CD4-positive, alpha-beta T cell (primary cell): ENCODE results near the gene SLC2A1. TPM values are rescaled to one million over a fixed set of nuclear protein-coding genes. Genes with fewer than 3 reads are reported as not detected.

Experiments
- ATAC-seq: fragments of 200-7000 bp; cut with Tn5 transposase; one replicate; pipeline ENCODE4 v1.10.0; 2022; ENCODE audit warnings: mild to moderate bottlenecking; ENCODE audit not compliant: poor library complexity
- CTCF ChIA-PET: fragments of 350-600 bp; sonication (Branson Sonifier 250); formaldehyde crosslinking; loops from one replicate; lab custom pipeline; 2021; ENCODE audit warnings: antibody characterized with exemption, inconsistent platforms; lab: Charles Lee
- POLR2A ChIA-PET: fragments of 350-600 bp; sonication (Branson Sonifier 250); formaldehyde crosslinking; loops from one replicate; lab custom pipeline; 2021; ENCODE audit warnings: antibody characterized with exemption, inconsistent platforms; lab: Charles Lee
- DNase-seq, 14 experiments: peaks; one replicate each; pipeline ENCODE4 v3.0.0-alpha.2; 2013 to 2020; ENCODE audit warnings: mixed read lengths in 2 of 14
- H3K27ac ChIP-seq, 2 donors: one replicate each; pipeline versions ENCODE4 v1.5.1 to v1.7.0; 2013; ENCODE audit warnings: low read length in 2 of 2, low read depth in 1 of 2, mild to moderate bottlenecking in 1 of 2
- H3K27me3 ChIP-seq, 2 experiments: 1 replicate in 1 of 2; 2 replicates in 1 of 2; pipeline versions ENCODE4 v1.6.1 to v1.7.0; 2013; ENCODE audit warnings: low read length in 2 of 2, control low read depth in 1 of 2, mild to moderate bottlenecking in 1 of 2, moderate library complexity in 1 of 2; ENCODE audit not compliant: insufficient read depth in 2 of 2, control insufficient read depth in 1 of 2
- H3K36me3 ChIP-seq: one replicate; pipeline ENCODE4 v1.6.1; 2013; ENCODE audit warnings: low read length, control low read depth; ENCODE audit not compliant: insufficient read depth
- H3K4me1 ChIP-seq: one replicate; pipeline ENCODE4 v1.6.1; 2013; ENCODE audit warnings: low read length, control low read depth; ENCODE audit not compliant: insufficient read depth
- H3K4me3 ChIP-seq: one replicate; pipeline ENCODE4 v1.5.1; 2013; ENCODE audit warnings: mild to moderate bottlenecking, low read length, moderate library complexity
- H3K9me3 ChIP-seq, 2 experiments: 1 replicate in 1 of 2; 2 replicates in 1 of 2; pipeline versions ENCODE4 v1.6.1 to v1.7.0; 2013; ENCODE audit warnings: low read length in 2 of 2, mild to moderate bottlenecking in 2 of 2, control low read depth in 1 of 2, moderate library complexity in 1 of 2; ENCODE audit not compliant: control insufficient read depth in 1 of 2, insufficient read depth in 1 of 2
- H3K27ac Mint-ChIP-seq: one replicate; pipeline ENCODE4 v1.8.0; 2020; ENCODE audit warnings: mixed read lengths
- H3K27me3 Mint-ChIP-seq: one replicate; pipeline ENCODE4 v1.8.0; 2021; ENCODE audit warnings: mixed read lengths
- H3K36me3 Mint-ChIP-seq: one replicate; pipeline ENCODE4 v1.8.0; 2021; ENCODE audit warnings: low read depth, mixed read lengths
- H3K4me1 Mint-ChIP-seq: one replicate; pipeline ENCODE4 v1.8.0; 2021; ENCODE audit warnings: low read depth, mixed read lengths
- H3K4me3 Mint-ChIP-seq: one replicate; pipeline ENCODE4 v1.8.0; 2020; ENCODE audit warnings: mild to moderate bottlenecking, mixed read lengths
- H3K9me3 Mint-ChIP-seq: one replicate; pipeline ENCODE4 v1.8.0; 2020; ENCODE audit warnings: mixed read lengths
- CTCF ChIP-seq: fragments of 200-600 bp; IDR thresholded peaks from one replicate; pipeline ENCODE4 v1.8.0; 2022; ENCODE audit warnings: antibody characterized with exemption, mild to moderate bottlenecking
- intact Hi-C, 2 experiments: fragments of 100-400 bp; cut with DNase I in 1 of 2; cut with micrococcal nuclease in 1 of 2; formaldehyde crosslinking; loops; one replicate each; pipeline versions ENCODE4 v1.15.1 to v1.9.0; 2023 to 2025; cut with DNase I, micrococcal nuclease
- total RNA-seq, 174 experiments: library from RNA in 2 of 174; stranded (reverse) in 2 of 174; gene quantifications; one replicate each; pipeline ENCODE4 v1.2.3 and lab custom pipeline; 2021 to 2026

The SLC2A1 gene
- total RNA-seq, 2 experiments from 2014 or later: 78.6 to 80.9 TPM

DNA sequence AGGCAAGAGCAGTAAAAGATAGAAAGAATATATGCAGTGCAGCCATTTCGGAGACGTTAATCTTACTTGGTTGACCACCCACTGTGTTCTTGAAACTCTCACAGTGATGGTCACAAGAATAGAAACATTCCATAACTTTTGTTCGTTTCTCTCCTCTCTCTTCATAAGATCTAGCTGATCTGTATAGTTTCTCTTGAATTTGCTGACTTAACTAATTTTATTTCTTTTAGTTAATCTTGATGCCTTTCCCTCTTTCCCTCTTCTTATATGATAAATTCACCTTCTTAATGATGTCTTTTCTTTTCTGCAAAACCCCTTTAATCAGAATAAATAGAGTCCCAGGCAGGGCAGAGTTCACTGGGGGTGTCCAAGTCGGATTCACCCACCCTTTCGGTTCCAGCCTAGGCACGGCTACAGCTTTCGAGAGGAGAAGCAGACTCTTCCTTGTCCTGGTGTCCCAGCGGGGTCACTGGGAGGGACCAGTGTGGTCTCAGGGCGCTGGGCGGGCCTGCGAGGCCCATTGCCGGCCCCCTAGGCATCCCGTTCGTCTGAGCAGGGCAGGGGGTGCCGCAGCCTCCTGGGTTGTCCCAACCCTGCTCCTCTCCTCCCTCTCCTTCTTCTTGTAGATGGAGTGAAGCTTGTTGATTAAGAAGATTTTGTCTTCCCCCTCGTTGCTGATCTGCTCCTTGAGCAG lies 72.5 kb downstream of the SLC2A1 start:
- no peak for TF ChIP-seq CTCF
- ATAC-seq (no peak), DNase-seq (no peak)
- H3K4me1 Mint-ChIP-seq: no peaks in the 10 kb centered on the region
- CTCF ChIA-PET: no interaction called here
- no peak overlapping the region for H3K27ac Mint-ChIP-seq
- H3K4me3 ChIP-seq: no peak overlapping the region
- H3K4me3 Mint-ChIP-seq: no peak overlapping the region
- H3K27me3 ChIP-seq: no peaks in the 10 kb centered on the region
- H3K27me3 Mint-ChIP-seq: peaks cover 7% of the 10 kb centered on the region
- H3K36me3 ChIP-seq: no peaks in the 10 kb centered on the region
- POLR2A ChIA-PET: no interaction called here
- intact Hi-C loops: no loop called here
- H3K9me3 Mint-ChIP-seq: no peaks in the 10 kb centered on the region
- no peak overlapping the region for H3K27ac ChIP-seq
- no peaks in the 10 kb centered on the region for H3K4me1 ChIP-seq
- no peaks in the 10 kb centered on the region for H3K36me3 Mint-ChIP-seq
- no peaks in the 10 kb centered on the region for H3K9me3 ChIP-seq

DNA sequence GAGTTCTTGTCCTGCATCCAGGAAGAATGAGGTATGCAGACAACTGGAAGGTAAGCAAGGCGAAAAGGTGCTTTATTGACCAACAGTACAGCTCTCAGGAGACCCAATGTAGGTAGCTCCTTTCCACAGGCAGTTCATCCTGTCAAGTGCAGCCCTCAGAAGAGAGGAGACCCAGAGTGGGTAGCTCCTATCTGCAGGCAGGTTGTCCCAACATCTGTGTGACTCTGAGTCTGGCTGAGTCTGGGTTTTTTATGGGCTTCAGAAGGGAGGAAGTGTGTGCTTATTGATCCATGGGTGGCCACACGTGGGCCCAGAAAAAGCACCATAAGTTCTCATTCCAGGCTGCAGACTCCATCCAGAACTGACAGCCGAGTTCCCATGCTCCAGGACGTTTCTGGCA lies 78.3 kb downstream of the SLC2A1 start:
- Mint-ChIP-seq H3K36me3 (no peaks in the 10 kb centered on the region), H3K4me3 (no peak overlapping the region), H3K27ac (no peak overlapping the region), H3K4me1 (no peaks in the 10 kb centered on the region), H3K27me3 (peaks cover 17% of the 10 kb centered on the region), H3K9me3 (no peaks in the 10 kb centered on the region)
- Histone ChIP-seq H3K27me3 (peaks cover 0 to 4% of the 10 kb centered on the region in 2 experiments), H3K27ac (no peak overlapping the region), H3K36me3 (no peaks in the 10 kb centered on the region), H3K9me3 (peaks cover 0 to 12% of the 10 kb centered on the region in 2 experiments), H3K4me3 (no peak overlapping the region), H3K4me1 (no peaks in the 10 kb centered on the region)
- ChIA-PET CTCF (no interaction called here), POLR2A (no interaction called here)
- intact Hi-C loops: no loop called here
- TF ChIP-seq CTCF: no peak
- ATAC-seq (no peak), DNase-seq (no peak)

- Mint-ChIP-seq H3K4me3 (no peak overlapping the region), H3K4me1 (no peaks in the 10 kb centered on the region), H3K27me3 (peaks cover 13% of the 10 kb centered on the region), H3K36me3 (no peaks in the 10 kb centered on the region), H3K9me3 (no peaks in the 10 kb centered on the region), H3K27ac (no peak overlapping the region)
- TF ChIP-seq CTCF: no peak
- ChIA-PET CTCF (no interaction called here), POLR2A (no interaction called here)
- H3K27me3 ChIP-seq: peaks cover 0 to 4% of the 10 kb centered on the region in 2 experiments
- H3K4me3 ChIP-seq: no peak overlapping the region
- peaks cover 0 to 12% of the 10 kb centered on the region in 2 experiments for H3K9me3 ChIP-seq
- H3K4me1 ChIP-seq: no peaks in the 10 kb centered on the region
- DNase-seq: no peak
- intact Hi-C loops: no loop called here
- ATAC-seq: no peak
- no peak overlapping the region for H3K27ac ChIP-seq
- no peaks in the 10 kb centered on the region for H3K36me3 ChIP-seq
Measured at GRCh38 chr1:42877380-42877779, 81.3 kb downstream of the SLC2A1 start.
